Measurements from ENCODE around the gene CDH16.

Gene CDH16

GRCh38 chr16:66914541-66914940 lies 4.1 kb downstream of the CDH16 start:
- Histone ChIP-seq H3K4me1 (ENCODE audit: insufficient read depth, low read length, severe bottlenecking) (no peaks in the 10 kb centered on the region), H3F3A (ENCODE audit: insufficient read depth, low read length) (no peaks in the 10 kb centered on the region), H3K27ac (ENCODE audit: low read depth, low read length, poor library complexity, severe bottlenecking) (no peak overlapping the region)

GRCh38 chr16:66913711-66914110 lies 5.0 kb downstream of the CDH16 start:
- Histone ChIP-seq H2AFZ (ENCODE audit: low read length) (no peak overlapping the region), H3K4me2 (ENCODE audit: low read length) (no peak overlapping the region), H4K20me1 (ENCODE audit: insufficient read depth, low read length) (no peaks in the 10 kb centered on the region), H3K27ac (ENCODE audit: low read depth, low read length, poor library complexity, severe bottlenecking) (no peak overlapping the region), H3K4me3 (ENCODE audit: low read depth, low read length, poor library complexity, severe bottlenecking) (no peak overlapping the region), H3K9me3 (ENCODE audit: low read length) (no peaks in the 10 kb centered on the region), H3K36me3 (ENCODE audit: insufficient read depth, low read length) (no peaks in the 10 kb centered on the region), H3K27me3 (ENCODE audit: insufficient read depth, low read length) (peaks cover 7% of the 10 kb centered on the region; the same call in 1 of the 2 replicates), H3K9me2 (ENCODE audit: low read depth, low read length) (no peaks in the 10 kb centered on the region), H3K79me2 (ENCODE audit: insufficient read depth, low read length) (no peaks in the 10 kb centered on the region), H3K9ac (ENCODE audit: low read length) (no peak overlapping the region), H3F3A (ENCODE audit: insufficient read depth, low read length) (no peaks in the 10 kb centered on the region), H3K4me1 (ENCODE audit: insufficient read depth, low read length, severe bottlenecking) (no peaks in the 10 kb centered on the region)
- TF ChIP-seq CTCF (IDR thresholded peaks at IDR 0.05; ENCODE audit: low read length) (no peak), EZH2 (IDR thresholded peaks at IDR 0.05; ENCODE audit: borderline replicate concordance, low read length) (no peak)

More at GRCh38 chr16:66914541-66914940, 4.1 kb downstream of the CDH16 start:
- Histone ChIP-seq H3K4me3 (ENCODE audit: low read depth, low read length, poor library complexity, severe bottlenecking) (no peak overlapping the region), H4K20me1 (ENCODE audit: insufficient read depth, low read length) (no peaks in the 10 kb centered on the region), H3K79me2 (ENCODE audit: insufficient read depth, low read length) (no peaks in the 10 kb centered on the region), H3K9me3 (ENCODE audit: low read length) (no peaks in the 10 kb centered on the region), H3K36me3 (ENCODE audit: insufficient read depth, low read length) (no peaks in the 10 kb centered on the region), H3K9me2 (ENCODE audit: low read depth, low read length) (no peaks in the 10 kb centered on the region), H3K4me2 (ENCODE audit: low read length) (no peak overlapping the region), H3K27me3 (ENCODE audit: insufficient read depth, low read length) (peaks cover 7% of the 10 kb centered on the region; the same call in 1 of the 2 replicates), H2AFZ (ENCODE audit: low read length) (no peak overlapping the region), H3K9ac (ENCODE audit: low read length) (no peak overlapping the region)
- TF ChIP-seq EZH2 (IDR thresholded peaks at IDR 0.05; ENCODE audit: borderline replicate concordance, low read length) = no peak
- no peak for TF ChIP-seq CTCF (IDR thresholded peaks at IDR 0.05; ENCODE audit: low read length)

GRCh38 chr16:66913081-66913480 lies 5.6 kb downstream of the CDH16 start:
- H3K27me3 ChIP-seq (ENCODE audit: insufficient read depth, low read length) = peaks cover 7% of the 10 kb centered on the region; the same call in 1 of the 2 replicates
- TF ChIP-seq CTCF (IDR thresholded peaks at IDR 0.05; ENCODE audit: low read length) (no peak), EZH2 (IDR thresholded peaks at IDR 0.05; ENCODE audit: borderline replicate concordance, low read length) (no peak)
- no peaks in the 10 kb centered on the region for H3K36me3 ChIP-seq (ENCODE audit: insufficient read depth, low read length)
- no peaks in the 10 kb centered on the region for H3K4me1 ChIP-seq (ENCODE audit: insufficient read depth, low read length, severe bottlenecking)
- no peak overlapping the region for H3K27ac ChIP-seq (ENCODE audit: low read depth, low read length, poor library complexity, severe bottlenecking)
- H3K4me2 ChIP-seq (ENCODE audit: low read length) = no peak overlapping the region
- no peaks in the 10 kb centered on the region for H3K79me2 ChIP-seq (ENCODE audit: insufficient read depth, low read length)
- no peaks in the 10 kb centered on the region for H3K9me2 ChIP-seq (ENCODE audit: low read depth, low read length)
- H2AFZ ChIP-seq (ENCODE audit: low read length) = no peak overlapping the region
- no peaks in the 10 kb centered on the region for H3K9me3 ChIP-seq (ENCODE audit: low read length)
- H3K4me3 ChIP-seq (ENCODE audit: low read depth, low read length, poor library complexity, severe bottlenecking) = no peak overlapping the region
- no peak overlapping the region for H3K9ac ChIP-seq (ENCODE audit: low read length)
- H4K20me1 ChIP-seq (ENCODE audit: insufficient read depth, low read length) = no peaks in the 10 kb centered on the region
- no peaks in the 10 kb centered on the region for H3F3A ChIP-seq (ENCODE audit: insufficient read depth, low read length)

Data from OCI-LY1 (cell line).